ENCODE results near the gene PSG6.
"Not testable (repeated sequence)": the region's sequence is repeated elsewhere in the genome, so short reads cannot be mapped to it uniquely, and the experiment has no call there.

- not testable (repeated sequence) for TF ChIP-seq CTCF (optimal IDR thresholded peaks at IDR 0.05 in 1 of 3, IDR thresholded peaks at IDR 0.05 in 1 of 3, conservative IDR thresholded peaks at IDR 0.05 in 1 of 3; ENCODE audit: extremely low read depth in 1 of 3, insufficient read depth in 2 of 3, low read length in 3 of 3); EZH2 (IDR thresholded peaks at IDR 0.05; ENCODE audit: low read length)
Observed at GRCh38 chr19:42853231-42853630, 64.5 kb downstream of the PSG6 start.
